H9 (cell line): ENCODE results near the gene PMCH. TPM values are rescaled to one million over a fixed set of nuclear protein-coding genes. Genes with fewer than 3 reads are reported as not detected.

Source experiments
- DNase-seq: peaks from one replicate; pipeline ENCODE4 v3.0.0-alpha.2; 2017
- H2AFZ ChIP-seq: one replicate; pipeline ENCODE4 v1.6.1; 2013; ENCODE audit warnings: mild to moderate bottlenecking, low read length, control low read depth, moderate library complexity
- H2AK5ac ChIP-seq: 2 replicates; pipeline ENCODE4 v1.6.1; 2013; ENCODE audit warnings: low read length, control low read depth, mixed read lengths; ENCODE audit not compliant: insufficient read length
- H2BK120ac ChIP-seq: one replicate; pipeline ENCODE4 v1.6.1; 2013; ENCODE audit warnings: low read depth, mild to moderate bottlenecking, low read length, control low read depth, inconsistent platforms; ENCODE audit not compliant: poor library complexity, severe bottlenecking
- H2BK12ac ChIP-seq: 2 replicates; pipeline ENCODE4 v1.6.1; 2013; ENCODE audit warnings: low read length, control low read depth, mixed read lengths, low read depth; ENCODE audit not compliant: insufficient read length
- H2BK15ac ChIP-seq: 2 replicates; pipeline ENCODE4 v1.6.1; 2013; ENCODE audit warnings: low read depth, low read length, control low read depth
- H2BK20ac ChIP-seq: one replicate; pipeline ENCODE4 v1.6.1; 2013; ENCODE audit warnings: low read depth, mild to moderate bottlenecking, low read length, control low read depth, inconsistent platforms; ENCODE audit not compliant: poor library complexity, severe bottlenecking
- H2BK5ac ChIP-seq: 2 replicates; pipeline ENCODE4 v1.6.1; 2013; ENCODE audit warnings: low read length, control low read depth, mixed read lengths; ENCODE audit not compliant: insufficient read length
- H3K14ac ChIP-seq: 2 replicates; pipeline ENCODE4 v1.6.1; 2013; ENCODE audit warnings: low read length, control low read depth; ENCODE audit not compliant: insufficient read depth
- H3K18ac ChIP-seq: 2 replicates; pipeline ENCODE4 v1.6.1; 2013; ENCODE audit warnings: low read depth, mild to moderate bottlenecking, mixed read lengths, low read length, control low read depth; ENCODE audit not compliant: insufficient read length
- H3K23ac ChIP-seq: 2 replicates; pipeline ENCODE4 v1.6.1; 2013; ENCODE audit warnings: low read length, control low read depth, mixed read lengths, low read depth; ENCODE audit not compliant: insufficient read length
- H3K23me2 ChIP-seq: 2 replicates; pipeline ENCODE4 v1.6.1; 2013; ENCODE audit warnings: low read depth, mild to moderate bottlenecking, mixed read lengths, low read length, control low read depth; ENCODE audit not compliant: insufficient read length, poor library complexity, severe bottlenecking
- H3K27ac ChIP-seq: 2 replicates; pipeline ENCODE4 v1.5.1; 2013; ENCODE audit warnings: low read length, control low read depth, mixed read lengths, low read depth; ENCODE audit not compliant: insufficient read length
- H3K27me3 ChIP-seq: 2 replicates; pipeline ENCODE4 v1.6.1; 2013; ENCODE audit warnings: low read length, control low read depth, inconsistent platforms; ENCODE audit not compliant: insufficient read depth
- H3K4ac ChIP-seq: 2 replicates; pipeline ENCODE4 v1.6.1; 2013; ENCODE audit warnings: low read depth, mild to moderate bottlenecking, control low read depth, inconsistent platforms, low read length, moderate library complexity
- H3K4me1 ChIP-seq: 2 replicates; pipeline ENCODE4 v1.6.1; 2013; ENCODE audit warnings: low read length, control low read depth, inconsistent platforms; ENCODE audit not compliant: insufficient read depth
- H3K4me2 ChIP-seq: 2 replicates; pipeline ENCODE4 v1.6.1; 2013; ENCODE audit warnings: low read length, control low read depth, mixed read lengths; ENCODE audit not compliant: insufficient read length, insufficient read depth
- H3K56ac ChIP-seq: 2 replicates; pipeline ENCODE4 v1.6.1; 2013; ENCODE audit warnings: low read depth, mild to moderate bottlenecking, mixed read lengths, low read length, control low read depth; ENCODE audit not compliant: insufficient read length
- H3K79me1 ChIP-seq: 2 replicates; pipeline ENCODE4 v1.6.1; 2013; ENCODE audit warnings: low read depth, mild to moderate bottlenecking, moderate library complexity, low read length, control low read depth, inconsistent platforms; ENCODE audit not compliant: insufficient read depth, poor library complexity, severe bottlenecking
- H3K79me2 ChIP-seq: 2 replicates; pipeline ENCODE4 v1.6.1; 2013; ENCODE audit warnings: low read length, control low read depth, inconsistent platforms; ENCODE audit not compliant: insufficient read depth
- H3K9ac ChIP-seq: 2 replicates; pipeline ENCODE4 v1.6.1; 2013; ENCODE audit warnings: low read length, control low read depth, mixed read lengths; ENCODE audit not compliant: insufficient read length; ENCODE audit errors: extremely low read depth
- H3K9me3 ChIP-seq: one replicate; pipeline ENCODE4 v1.6.1; 2013; ENCODE audit warnings: low read depth, low read length, inconsistent platforms; ENCODE audit not compliant: control insufficient read depth
- H3T11ph ChIP-seq: one replicate; pipeline ENCODE4 v1.6.1; 2013; ENCODE audit warnings: mild to moderate bottlenecking, low read length, control low read depth, inconsistent platforms
- H4K20me1 ChIP-seq: one replicate; pipeline ENCODE4 v1.6.1; 2013; ENCODE audit not compliant: control insufficient read depth, insufficient read length, insufficient read depth
- H4K5ac ChIP-seq: 2 replicates; pipeline ENCODE4 v1.6.1; 2013; ENCODE audit warnings: low read depth, mild to moderate bottlenecking, mixed read lengths, low read length, control low read depth; ENCODE audit not compliant: insufficient read length
- H4K8ac ChIP-seq: replicated peaks from 2 replicates; pipeline ENCODE4 v1.6.1; 2013; ENCODE audit warnings: low read length, control low read depth, mixed read lengths, low read depth; ENCODE audit not compliant: insufficient read length
- H4K91ac ChIP-seq: 2 replicates; pipeline ENCODE4 v1.6.1; 2013; ENCODE audit warnings: low read depth, mild to moderate bottlenecking, moderate library complexity, mixed read lengths, low read length, control low read depth; ENCODE audit not compliant: insufficient read length
- H3K27ac Mint-ChIP-seq, 3 experiments: 2 replicates in 2 of 3; 3 replicates in 1 of 3; pipeline ENCODE4 v1.8.0; 2020 to 2021; ENCODE audit warnings: mixed read lengths in 3 of 3, mild to moderate bottlenecking in 1 of 3, moderate library complexity in 1 of 3
- H3K27me3 Mint-ChIP-seq: 2 replicates; pipeline ENCODE4 v1.8.0; 2021; ENCODE audit warnings: low read depth, mild to moderate bottlenecking, moderate library complexity, mixed read lengths
- H3K36me3 Mint-ChIP-seq, 3 experiments: 2 replicates in 2 of 3; 3 replicates in 1 of 3; pipeline ENCODE4 v1.8.0; 2020 to 2021; ENCODE audit warnings: low read depth in 3 of 3, mixed read lengths in 3 of 3; ENCODE audit not compliant: insufficient read depth in 1 of 3
- H3K4me1 Mint-ChIP-seq, 2 experiments: 2 replicates each; pipeline ENCODE4 v1.8.0; 2020; ENCODE audit warnings: mixed read lengths in 2 of 2
- H3K4me3 Mint-ChIP-seq, 2 experiments: 2 replicates in 1 of 2; 3 replicates in 1 of 2; pipeline ENCODE4 v1.8.0; 2020 to 2021; ENCODE audit warnings: mild to moderate bottlenecking in 2 of 2, mixed read lengths in 2 of 2, moderate library complexity in 1 of 2
- H3K9me3 Mint-ChIP-seq, 2 experiments: 2 replicates in 1 of 2; 3 replicates in 1 of 2; pipeline ENCODE4 v1.8.0; 2020; ENCODE audit warnings: mild to moderate bottlenecking in 2 of 2, mixed read lengths in 2 of 2, moderate library complexity in 1 of 2
- CTCF ChIP-seq: fragments of 200-600 bp; sonication (generic); conservative IDR thresholded peaks from 3 replicates; pipeline ENCODE4 v1.8.0; 2021; ENCODE audit warnings: antibody characterized with exemption, mild to moderate bottlenecking
- WGBS: extraction: QIAGEN DNeasy Blood & Tissue Kit; methylation state at CpG from one replicate; pipeline ENCODE4 v1.1.7; 2013; ENCODE audit warnings: missing lambda C conversion rate, low lambda C conversion rate, mixed read lengths; ENCODE audit not compliant: insufficient read length; ENCODE audit errors: extremely low coverage; 5-methylcytosine and 5-hydroxymethylcytosine counted together
- total RNA-seq: library from RNA; stranded (reverse); gene quantifications from 2 replicates; pipeline ENCODE4 v1.2.1, GENCODE V29; 2021

The PMCH gene
- total RNA-seq, 1 experiment from 2014 or later, result not detected

- no peak overlapping the region for H3K4ac ChIP-seq
- no peaks in the 10 kb centered on the region for H3K27me3 ChIP-seq
- no peaks in the 10 kb centered on the region for H3K79me2 ChIP-seq
- no peak overlapping the region for H3K14ac ChIP-seq
- H2BK120ac ChIP-seq, result no peak overlapping the region
- H3T11ph ChIP-seq, result no peak overlapping the region
- WGBS, result no CpG with 5 or more reads among the region's 5 CpGs
- no peaks in the 10 kb centered on the region for H3K9me3 ChIP-seq
- H2BK5ac ChIP-seq, result no peak overlapping the region
- Mint-ChIP-seq H3K4me3 (no peak overlapping the region), H3K27ac (no peak overlapping the region), H3K4me1 (peaks cover 9 to 11% of the 10 kb centered on the region in 2 experiments), H3K9me3 (no peaks in the 10 kb centered on the region), H3K27me3 (no peaks in the 10 kb centered on the region), H3K36me3 (no peaks in the 10 kb centered on the region)
- no peak overlapping the region for H2AK5ac ChIP-seq
- no peak overlapping the region for H3K56ac ChIP-seq
- H3K4me1 ChIP-seq, result no peaks in the 10 kb centered on the region
- H4K8ac ChIP-seq, result no peak overlapping the region
- H3K23ac ChIP-seq, result no peak overlapping the region
- H3K9ac ChIP-seq, result no peak overlapping the region
- no peak for TF ChIP-seq CTCF
- H2AFZ ChIP-seq, result no peak overlapping the region
- no peak overlapping the region for H2BK20ac ChIP-seq
- H4K91ac ChIP-seq, result no peak overlapping the region
- no peak overlapping the region for H2BK12ac ChIP-seq
- H3K4me2 ChIP-seq, result no peak overlapping the region
- H4K20me1 ChIP-seq, result no peaks in the 10 kb centered on the region
- H3K23me2 ChIP-seq, result no peaks in the 10 kb centered on the region
- H2BK15ac ChIP-seq, result no peak overlapping the region
- DNase-seq, result no peak
- H3K18ac ChIP-seq, result no peak overlapping the region
- no peak overlapping the region for H4K5ac ChIP-seq
- H3K79me1 ChIP-seq, result no peaks in the 10 kb centered on the region
- no peak overlapping the region for H3K27ac ChIP-seq
These were observed 30.3 kb upstream of the PMCH start for GRCh38 chr12:102227954-102228353.
